B cell (primary cell): ENCODE data around the gene PTPRN2. TPM values are rescaled to one million over a fixed set of nuclear protein-coding genes. Genes with fewer than 3 reads are reported as not detected.

Experiments
- ATAC-seq: fragments of 200-7000 bp; cut with Tn5 transposase; one replicate; pipeline ENCODE4 v1.10.0; 2021; ENCODE audit warnings: low read depth, mild to moderate bottlenecking, moderate number of reproducible peaks, moderate library complexity
- CTCF ChIA-PET: fragments of 350-600 bp; sonication (Branson Sonifier 250); formaldehyde crosslinking; loops from one replicate; lab custom pipeline; 2021; ENCODE audit warnings: antibody characterized with exemption, inconsistent platforms; lab: Charles Lee
- POLR2A ChIA-PET: fragments of 350-600 bp; sonication (Branson Sonifier 250); formaldehyde crosslinking; loops from one replicate; lab custom pipeline; 2021; ENCODE audit warnings: antibody characterized with exemption; lab: Charles Lee
- DNase-seq: peaks from one replicate; pipeline ENCODE4 v3.0.0; 2013
- H2AFZ ChIP-seq: 2 replicates; pipeline ENCODE4 v1.6.1; 2012; ENCODE audit warnings: mild to moderate bottlenecking, low read depth, low read length; ENCODE audit not compliant: insufficient read depth, poor library complexity, severe bottlenecking
- H3K27ac ChIP-seq, 2 donors: 1 replicate in 1 of 2; 2 replicates in 1 of 2; pipeline ENCODE4 v1.5.1; 2012 to 2013; ENCODE audit warnings: low read length in 2 of 2, mild to moderate bottlenecking in 2 of 2, moderate library complexity in 1 of 2
- H3K27me3 ChIP-seq, 4 experiments: fragments of 200-600 bp in 1 of 4; sonication (generic) in 1 of 4; replicated peaks in 1 of 4; 1 replicate in 2 of 4; 2 replicates in 2 of 4; pipeline versions ENCODE4 v1.6.1 to v1.7.0; 2013 to 2016; ENCODE audit warnings: low read length in 3 of 4, mild to moderate bottlenecking in 2 of 4, mixed read lengths in 1 of 4, moderate library complexity in 1 of 4; ENCODE audit not compliant: insufficient read depth in 4 of 4, control insufficient read depth in 3 of 4; ENCODE audit errors: control extremely low read depth in 1 of 4
- H3K36me3 ChIP-seq, 2 experiments: replicated peaks in 1 of 2; 1 replicate in 1 of 2; 2 replicates in 1 of 2; pipeline versions ENCODE4 v1.6.1 to v1.7.1; 2013; ENCODE audit warnings: low read length in 1 of 2; ENCODE audit not compliant: insufficient read depth in 2 of 2, control insufficient read depth in 1 of 2; ENCODE audit errors: control extremely low read depth in 1 of 2, extremely low read depth in 1 of 2
- H3K4me1 ChIP-seq, 2 donors: fragments of 200-600 bp in 1 of 2; sonication (generic) in 1 of 2; 1 replicate in 1 of 2; 2 replicates in 1 of 2; pipeline versions ENCODE4 v1.5.1 to v1.6.1; 2013 to 2017; ENCODE audit warnings: low read length in 2 of 2; ENCODE audit not compliant: control insufficient read depth in 2 of 2, insufficient read depth in 2 of 2
- H3K4me2 ChIP-seq: replicated peaks from 2 replicates; pipeline ENCODE3; 2012; ENCODE audit warnings: mild to moderate bottlenecking, low read depth, low read length; ENCODE audit not compliant: poor library complexity, severe bottlenecking
- H3K4me3 ChIP-seq, 5 experiments: fragments of 200-600 bp in 1 of 5; sonication (generic) in 1 of 5; 1 replicate in 3 of 5; 2 replicates in 2 of 5; pipeline versions ENCODE4 v1.5.1 to v1.7.0; 2011 to 2016; ENCODE audit warnings: low read length in 4 of 5, mild to moderate bottlenecking in 4 of 5, low read depth in 2 of 5, control low read depth in 1 of 5, moderate library complexity in 1 of 5; ENCODE audit not compliant: insufficient read depth in 1 of 5; ENCODE audit errors: control extremely low read depth in 1 of 5, extremely low read depth in 1 of 5
- H3K79me2 ChIP-seq: fragments of 200-600 bp; sonication (generic); one replicate; pipeline ENCODE4 v1.6.0; 2016; ENCODE audit warnings: low read length; ENCODE audit not compliant: control insufficient read depth, insufficient read depth
- H3K9ac ChIP-seq: fragments of 200-600 bp; sonication (generic); 2 replicates; pipeline ENCODE4 v1.6.1; 2017; ENCODE audit warnings: mild to moderate bottlenecking, low read length, moderate library complexity
- H3K9me3 ChIP-seq, 3 donors: one replicate each; pipeline versions ENCODE4 v1.6.1 to v1.7.1; 2013; ENCODE audit warnings: low read length in 2 of 3; ENCODE audit not compliant: control insufficient read depth in 2 of 3, insufficient read depth in 1 of 3; ENCODE audit errors: control extremely low read depth in 1 of 3
- H4K20me1 ChIP-seq: 2 replicates; pipeline ENCODE4 v1.6.0; 2012; ENCODE audit warnings: mild to moderate bottlenecking, low read length; ENCODE audit not compliant: insufficient read depth, control insufficient read depth, poor library complexity, severe bottlenecking
- H3K27ac Mint-ChIP-seq: one replicate; pipeline ENCODE4 v1.8.0; 2021; ENCODE audit warnings: mixed read lengths
- H3K27me3 Mint-ChIP-seq: one replicate; pipeline ENCODE4 v1.8.0; 2021; ENCODE audit warnings: mixed read lengths
- H3K4me1 Mint-ChIP-seq: one replicate; pipeline ENCODE4 v1.8.0; 2021; ENCODE audit warnings: mixed read lengths
- H3K4me3 Mint-ChIP-seq: one replicate; pipeline ENCODE4 v1.8.0; 2021; ENCODE audit warnings: mixed read lengths
- H3K9me3 Mint-ChIP-seq: one replicate; pipeline ENCODE4 v1.8.0; 2022; ENCODE audit warnings: mixed read lengths; ENCODE audit not compliant: insufficient read depth
- CTCF ChIP-seq: fragments of 200-600 bp; IDR thresholded peaks from one replicate; pipeline ENCODE4 v1.8.0; 2022; ENCODE audit warnings: antibody characterized with exemption, mild to moderate bottlenecking
- EZH2 ChIP-seq: IDR thresholded peaks from 2 replicates; pipeline ENCODE4 v1.6.1; 2012; ENCODE audit warnings: borderline replicate concordance, low read depth, mild to moderate bottlenecking, moderate library complexity, low read length; ENCODE audit not compliant: insufficient read depth, poor library complexity, severe bottlenecking
- WGBS: methylation state at CpG from one replicate; pipeline ENCODE4 v1.1.5; 2013; ENCODE audit warnings: missing lambda C conversion rate; ENCODE audit not compliant: insufficient coverage; 5-methylcytosine and 5-hydroxymethylcytosine counted together
- intact Hi-C: fragments of 100-400 bp; cut with micrococcal nuclease; formaldehyde crosslinking; loops from one replicate; pipeline ENCODE4 v1.10.0; 2022
- polyA plus RNA-seq: library from polyadenylated mRNA; depleted of rRNA; stranded (reverse); fragments of >200 nt; gene quantifications from 2 replicates; pipeline ENCODE4 v1.2.3, GENCODE V29; 2012
- total RNA-seq, 2 donors: library from RNA; stranded (reverse); fragments of 120-200 nt in 1 of 2; gene quantifications; 1 replicate in 1 of 2; 2 replicates in 1 of 2; pipeline versions ENCODE4 v1.2.3 to v1.2.4, GENCODE V29; 2013 to 2022

The PTPRN2 gene
- total and polyA plus RNA-seq, 2 donors (not counting 1 experiment from before 2014, with no cell fraction given): 2.0 to 5.0 TPM

- no peak overlapping the region for H3K4me2 ChIP-seq
- POLR2A ChIA-PET: no interaction called here
Observed at GRCh38 chr7:158473221-158473620, 114.4 kb downstream of the PTPRN2 start.

GRCh38 chr7:158472596-158472995 lies 115.0 kb downstream of the PTPRN2 start:
- 96% methylated on average over 11 of the region's 11 CpGs for WGBS
- Histone ChIP-seq H2AFZ (no peak overlapping the region), H3K27ac (no peak overlapping the region), H3K79me2 (no peaks in the 10 kb centered on the region), H3K9me3 (peaks cover 0 to 23% (median 0%) of the 10 kb centered on the region in 3 donors), H3K9ac (no peak overlapping the region), H3K36me3 (no peaks in the 10 kb centered on the region), H4K20me1 (no peaks in the 10 kb centered on the region), H3K4me2 (no peak overlapping the region), H3K27me3 (peaks cover 0 to 3% (median 0%) of the 10 kb centered on the region in 4 experiments), H3K4me3 (no peak overlapping the region), H3K4me1 (no peaks in the 10 kb centered on the region)
- no peak for TF ChIP-seq CTCF
- no peak for TF ChIP-seq EZH2
- Mint-ChIP-seq H3K4me1 (no peaks in the 10 kb centered on the region), H3K9me3 (no peaks in the 10 kb centered on the region), H3K27ac (no peak overlapping the region), H3K27me3 (peaks cover 12% of the 10 kb centered on the region), H3K4me3 (no peak overlapping the region)
- POLR2A ChIA-PET: no interaction called here
- no peak for ATAC-seq
- no peak for DNase-seq
- CTCF ChIA-PET: no interaction called here
- intact Hi-C loops: no loop called here

More at GRCh38 chr7:158473221-158473620, 114.4 kb downstream of the PTPRN2 start:
- Histone ChIP-seq H3K9ac (no peak overlapping the region), H3K9me3 (peaks cover 0 to 29% (median 0%) of the 10 kb centered on the region in 3 donors), H4K20me1 (no peaks in the 10 kb centered on the region), H2AFZ (no peak overlapping the region), H3K36me3 (no peaks in the 10 kb centered on the region), H3K27ac (no peak overlapping the region), H3K4me3 (no peak overlapping the region), H3K4me1 (no peaks in the 10 kb centered on the region), H3K79me2 (no peaks in the 10 kb centered on the region), H3K27me3 (peaks cover 0 to 3% (median 0%) of the 10 kb centered on the region in 4 experiments)
- no peak overlapping the region for H3K4me3 Mint-ChIP-seq
- intact Hi-C loops: no loop called here
- peaks cover 12% of the 10 kb centered on the region for H3K27me3 Mint-ChIP-seq
- H3K9me3 Mint-ChIP-seq: no peaks in the 10 kb centered on the region
- ATAC-seq: no peak
- CTCF ChIA-PET: no interaction called here
- no peak overlapping the region for H3K27ac Mint-ChIP-seq
- no peak for DNase-seq
- no peaks in the 10 kb centered on the region for H3K4me1 Mint-ChIP-seq
- TF ChIP-seq EZH2 (no peak), CTCF (no peak)
- WGBS: 22% methylated on average over 10 of the region's 13 CpGs
